Stimulated activated naive CD8-positive, alpha-beta T cell treated with anti-CD3 and anti-CD28 coated beads, Interleukin-15, amount 100 ng/mL, for 72 hours (primary cell): Measurements from ENCODE around the gene GCNT4.
A peak's percentile ranks its signal among the peaks of the same experiment; 100 is the strongest.

Experiments
- ATAC-seq: fragments of 150-1000 bp; cut with Tn5 transposase; 2 replicates; pipeline ENCODE4 v1.10.0; 2021; ENCODE audit warnings: mild to moderate bottlenecking, moderate library complexity
- DNase-seq, 2 donors: peaks; one replicate each; pipeline ENCODE4 v3.0.0; 2021 to 2022
- H3K27ac Mint-ChIP-seq, 2 donors: one replicate each; pipeline ENCODE4 v1.8.0; 2022; ENCODE audit warnings: mild to moderate bottlenecking in 2 of 2, mixed read lengths in 2 of 2, moderate library complexity in 2 of 2
- H3K27me3 Mint-ChIP-seq: one replicate; pipeline ENCODE4 v1.8.0; 2022; ENCODE audit warnings: mixed read lengths
- H3K4me1 Mint-ChIP-seq: one replicate; pipeline ENCODE4 v1.8.0; 2022; ENCODE audit warnings: mild to moderate bottlenecking, mixed read lengths
- H3K4me3 Mint-ChIP-seq, 2 donors: one replicate each; pipeline ENCODE4 v1.8.0; 2022; ENCODE audit warnings: mild to moderate bottlenecking in 2 of 2, mixed read lengths in 2 of 2, moderate library complexity in 1 of 2
- H3K9me3 Mint-ChIP-seq, 2 donors: one replicate each; pipeline ENCODE4 v1.8.0; 2022; ENCODE audit warnings: mixed read lengths in 2 of 2

Gene GCNT4

GRCh38 chr5:75009556-75010345 is 42.6 kb downstream of the GCNT4 start:
- H3K27me3 Mint-ChIP-seq: no peaks in the 10 kb centered on the region
- no peak overlapping the region for H3K4me3 Mint-ChIP-seq
- ATAC-seq (no peak), DNase-seq (no peak)
- H3K27ac Mint-ChIP-seq: peak overlapping the region in 1 of 2 donors; percentile 35
- H3K9me3 Mint-ChIP-seq: peaks cover 9 to 19% of the 10 kb centered on the region in 2 donors
- H3K4me1 Mint-ChIP-seq: peaks cover 11% of the 10 kb centered on the region

- no peak overlapping the region for H3K4me3 Mint-ChIP-seq
- no peak for DNase-seq
- peaks cover 13 to 30% of the 10 kb centered on the region in 2 donors for H3K9me3 Mint-ChIP-seq
- no peaks in the 10 kb centered on the region for H3K27me3 Mint-ChIP-seq
- peaks cover 11% of the 10 kb centered on the region for H3K4me1 Mint-ChIP-seq
- no peak for ATAC-seq
- H3K27ac Mint-ChIP-seq: no peak overlapping the region
Observed at GRCh38 chr5:75006865-75007822, 45.2 kb downstream of the GCNT4 start.

- ATAC-seq (no peak), DNase-seq (no peak)
- no peak overlapping the region for H3K27ac Mint-ChIP-seq
- peaks cover 13 to 30% of the 10 kb centered on the region in 2 donors for H3K9me3 Mint-ChIP-seq
- no peak overlapping the region for H3K4me3 Mint-ChIP-seq
- peaks cover 11% of the 10 kb centered on the region for H3K4me1 Mint-ChIP-seq
- H3K27me3 Mint-ChIP-seq: no peaks in the 10 kb centered on the region
Observed at GRCh38 chr5:75005561-75005960, 46.8 kb downstream of the GCNT4 start.
